Activated CD4-positive, CD25-positive, alpha-beta regulatory T cell treated with anti-CD3 and anti-CD28 coated beads, Interleukin-2, amount 50 U/mL, for 72 hours (primary cell): ENCODE data around the gene PPP3R2.
"Not testable (repeated sequence)": the region's sequence is repeated elsewhere in the genome, so short reads cannot be mapped to it uniquely, and the experiment has no call there.

Source experiments
- DNase-seq: peaks from one replicate; pipeline ENCODE4 v3.0.0; 2021

The PPP3R2 gene

DNA sequence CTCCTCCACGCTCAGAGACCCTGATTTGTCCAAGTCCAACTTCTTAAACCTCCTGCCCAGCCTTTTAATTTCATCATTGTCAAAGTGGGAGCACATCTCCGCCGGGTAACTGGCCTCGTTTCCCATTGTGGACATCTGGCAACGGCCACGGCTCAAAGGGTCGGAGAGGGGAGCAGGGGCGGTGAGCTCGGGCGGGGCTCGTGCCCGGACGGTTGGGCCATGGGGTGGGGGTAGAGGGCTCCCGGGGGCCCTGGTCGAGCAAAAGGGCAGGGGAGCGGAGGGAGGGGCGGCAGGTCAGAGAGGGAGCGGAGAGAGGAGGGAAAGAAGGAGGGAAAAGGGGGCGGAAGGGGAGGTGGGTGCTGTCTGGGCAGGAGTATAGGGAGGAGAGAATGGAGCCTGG, at the start of gene PPP3R2:
TSS of gene PPP3R2 (minus strand) at position 174 of the 400 bp plus-strand sequence. CDS start at position 126, 48 bp downstream.
- no peak for DNase-seq

DNA sequence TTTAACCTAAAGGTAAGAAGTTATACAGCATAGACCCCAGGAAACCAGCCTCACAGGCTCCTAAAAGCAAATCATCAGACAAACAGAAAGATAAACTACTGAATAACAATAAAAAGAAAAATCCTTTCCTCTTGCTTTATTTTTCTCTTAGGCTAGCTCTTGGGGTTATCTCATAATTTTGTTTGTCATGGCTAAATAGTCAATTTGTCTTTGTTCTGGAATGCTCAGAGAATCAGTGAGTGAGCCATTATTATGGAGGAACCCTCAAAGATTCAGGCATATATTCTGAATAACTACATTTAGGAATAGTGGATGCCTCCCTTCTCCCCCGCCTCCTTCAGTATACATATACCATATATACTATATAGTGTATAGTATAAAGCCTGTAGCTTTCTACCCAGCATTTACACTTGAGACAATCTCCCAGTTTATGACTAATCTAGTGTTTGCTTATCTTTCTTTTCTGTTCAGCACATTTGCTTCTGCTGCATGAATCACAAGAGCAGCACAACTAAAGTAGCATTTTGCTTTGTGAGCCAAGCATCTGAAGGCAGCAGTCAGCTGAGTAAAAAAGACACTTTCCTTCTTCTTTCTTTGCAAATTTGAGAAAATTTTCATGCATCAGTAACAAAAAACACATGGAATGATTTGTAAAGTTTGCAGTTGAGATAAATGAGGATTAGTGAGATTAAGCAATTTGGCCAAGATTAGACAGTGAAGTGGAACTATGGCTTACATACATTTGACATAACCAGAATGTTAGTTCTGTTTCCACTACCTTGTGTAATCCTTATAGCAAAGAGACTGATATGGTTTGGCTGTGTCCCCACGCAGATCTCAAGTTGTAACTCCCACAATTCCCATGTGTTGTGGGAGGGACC, 45.3 kb upstream of the PPP3R2 start:
- DNase-seq, result no peak

- no peak for DNase-seq
These were observed 44.5 kb upstream of the PPP3R2 start for GRCh38 chr9:101639311-101639710.

GRCh38 chr9:101636247-101636646, 41.5 kb upstream of the PPP3R2 start:
- DNase-seq, result no peak

- DNase-seq, result no peak
These were observed 40.7 kb upstream of the PPP3R2 start for GRCh38 chr9:101635473-101635872.

- no peak for DNase-seq
These were observed 40.1 kb upstream of the PPP3R2 start for GRCh38 chr9:101634741-101635409.

- no peak for DNase-seq
These were observed 37.8 kb upstream of the PPP3R2 start for GRCh38 chr9:101632611-101633010.

DNA sequence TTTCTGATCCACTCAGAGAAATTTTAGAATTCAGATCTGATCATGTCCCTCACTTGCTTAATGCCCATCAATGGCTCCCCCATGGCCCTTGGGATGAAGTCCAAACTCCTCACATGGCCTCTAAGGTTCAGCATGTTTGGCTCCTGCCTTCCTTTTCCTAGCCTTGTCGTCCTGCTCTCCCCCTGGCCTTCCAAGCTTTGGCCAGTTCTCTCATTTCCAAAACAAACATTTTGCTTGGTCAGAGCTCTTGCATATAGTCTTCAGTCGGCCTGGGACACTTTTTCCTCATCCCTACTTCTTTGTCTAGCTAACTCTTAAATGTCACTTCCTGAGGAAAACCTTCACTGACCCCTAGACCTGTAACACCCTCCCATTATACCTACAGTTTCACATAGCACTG, 37.1 kb upstream of the PPP3R2 start:
- no peak for DNase-seq

DNA sequence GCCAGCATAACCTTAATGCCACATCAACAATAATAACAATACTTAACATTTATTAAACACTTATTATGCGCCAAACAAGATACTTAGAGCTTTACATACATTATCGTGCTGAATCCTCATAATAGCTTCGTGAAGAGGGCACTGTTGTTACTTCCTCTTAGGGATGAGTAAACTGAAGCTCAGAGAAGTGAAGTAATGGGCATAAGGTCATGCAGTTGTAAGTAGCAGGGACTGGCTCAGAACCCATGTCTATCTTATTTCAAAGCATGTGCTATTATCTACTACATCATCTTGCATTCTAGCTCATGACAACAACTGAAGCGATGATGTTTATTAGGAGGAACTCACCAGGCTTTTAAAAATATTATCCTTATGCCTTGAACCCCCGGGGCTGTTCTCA, 34.9 kb upstream of the PPP3R2 start:
- no peak for DNase-seq

GRCh38 chr9:101628173-101628572, 33.4 kb upstream of the PPP3R2 start:
- no peak for DNase-seq

GRCh38 chr9:101626295-101626694, 31.5 kb upstream of the PPP3R2 start:
- no peak for DNase-seq

DNA sequence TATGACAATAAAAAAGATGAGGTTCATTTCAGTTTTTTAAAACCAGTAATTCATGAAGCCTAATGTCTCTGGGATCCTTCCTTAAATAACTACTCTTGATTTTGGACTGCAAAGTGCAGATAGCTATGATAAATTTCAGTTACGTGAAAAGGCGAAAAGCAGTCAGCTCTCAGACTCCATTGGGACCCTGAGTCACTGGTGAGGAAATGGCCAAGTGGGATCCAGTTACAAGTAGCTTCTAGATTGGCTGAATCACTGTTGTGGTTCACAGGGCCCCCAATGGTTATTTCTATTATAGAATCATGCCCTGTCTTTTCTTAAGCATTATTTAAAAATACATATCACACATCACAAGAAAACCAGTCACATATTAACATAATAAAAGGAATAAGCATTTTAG, 31.1 kb upstream of the PPP3R2 start:
- DNase-seq, result no peak

DNA sequence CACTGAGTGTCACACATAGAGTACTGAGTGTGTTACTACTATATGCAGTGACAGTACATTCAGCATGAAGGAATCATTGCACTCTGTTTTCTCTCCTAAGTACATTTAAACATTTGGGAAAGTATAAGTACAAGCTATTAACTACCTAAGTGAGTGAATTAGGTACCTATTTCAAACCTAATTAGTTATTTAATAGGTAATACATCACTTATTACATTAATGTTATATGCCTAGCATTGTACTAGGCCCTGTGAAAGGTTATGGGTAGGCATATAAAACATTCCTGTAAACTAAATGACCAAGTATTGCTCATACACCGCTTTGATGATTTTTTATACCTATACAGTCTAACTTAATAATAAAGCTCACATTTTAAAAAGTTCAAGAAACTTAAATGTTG, 25.7 kb upstream of the PPP3R2 start:
- no peak for DNase-seq

DNA sequence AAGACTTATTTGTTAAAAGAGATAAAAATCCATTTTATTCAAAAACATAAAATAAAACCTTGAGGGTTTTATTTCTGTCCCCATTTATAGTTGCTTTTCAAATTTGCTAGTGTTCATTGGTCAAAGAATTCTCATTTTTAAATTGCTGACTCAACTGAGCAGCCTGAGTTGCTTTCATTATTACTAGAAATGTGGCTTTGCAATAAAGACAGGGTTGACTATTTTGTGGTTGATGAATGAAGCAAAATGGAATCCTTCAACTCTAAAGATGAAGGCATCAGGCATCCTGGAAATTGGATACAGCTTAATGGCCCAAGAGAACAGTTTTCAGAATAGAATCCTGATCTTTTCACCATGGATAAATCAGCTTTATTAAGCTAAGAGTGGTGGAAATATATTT, 23.9 kb upstream of the PPP3R2 start:
- DNase-seq, result no peak

DNA sequence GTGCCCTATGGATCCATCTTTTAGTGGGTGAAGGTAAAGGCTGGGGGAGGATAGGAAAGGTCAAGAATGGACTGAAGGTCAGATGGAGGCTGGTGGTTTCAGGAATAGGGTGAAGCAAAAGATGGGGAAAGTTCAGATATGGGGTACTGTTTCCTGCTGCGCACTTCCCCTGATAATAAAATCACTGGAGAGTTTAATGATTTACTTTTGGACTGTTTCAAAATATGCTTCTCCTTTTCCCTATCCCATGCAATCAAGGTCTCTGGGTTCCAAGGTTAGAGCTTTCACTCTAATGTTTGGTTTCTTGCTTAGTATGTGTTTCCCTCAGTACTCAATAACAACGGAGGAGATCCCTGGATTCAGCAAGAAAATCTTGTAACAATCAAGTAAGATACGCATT, 10.8 kb upstream of the PPP3R2 start:
- DNase-seq, result no peak

- DNase-seq, result no peak
These were observed 9.5 kb upstream of the PPP3R2 start for GRCh38 chr9:101604296-101604695.

GRCh38 chr9:101601904-101602765, 7.4 kb upstream of the PPP3R2 start:
- DNase-seq, result no peak

- DNase-seq, result no peak
These were observed 1.4 kb downstream of the PPP3R2 start for GRCh38 chr9:101593345-101593744.

DNA sequence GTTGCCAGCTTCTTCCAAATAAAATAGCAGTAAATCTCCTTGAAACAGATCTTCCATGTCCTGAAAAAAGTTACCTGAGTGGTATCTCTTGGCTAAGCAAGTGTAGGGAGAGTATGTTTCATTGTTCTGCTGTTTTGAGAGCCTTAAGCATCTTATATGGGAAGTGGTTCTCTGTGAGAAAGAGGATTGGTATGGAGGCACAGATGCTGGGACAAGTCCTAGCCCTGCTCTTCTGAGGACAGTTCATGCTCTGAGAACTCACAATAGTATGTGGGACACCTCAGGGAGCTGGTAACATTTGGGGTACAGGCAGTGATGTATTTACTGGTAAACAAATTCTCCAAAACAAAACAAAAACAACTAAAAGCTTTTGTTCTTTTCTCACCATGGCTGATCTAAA, 2.0 kb downstream of the PPP3R2 start:
- DNase-seq, result no peak

GRCh38 chr9:101591787-101592446, 2.9 kb downstream of the PPP3R2 start:
- no peak for DNase-seq

GRCh38 chr9:101590901-101591300, 3.9 kb downstream of the PPP3R2 start:
- no peak for DNase-seq

GRCh38 chr9:101590074-101590473, 4.7 kb downstream of the PPP3R2 start:
- not testable (repeated sequence) for DNase-seq
